A673 (cell line): ENCODE measurements around the gene VPS13C. TPM values are rescaled to one million over a fixed set of nuclear protein-coding genes. Genes with fewer than 3 reads are reported as not detected.
A peak's percentile ranks its signal among the peaks of the same experiment; 100 is the strongest.

Experiments used
- BruUV-seq: library from RNA; stranded (reverse); fragments of 400-500 nt; replicated peaks from 2 replicates; lab custom pipeline; 2021; lab: Mats Ljungman, UMichigan
- CTCF ChIA-PET: fragments of 300-600 bp; sonication (Branson Sonifier 250); formaldehyde crosslinking; loops from one replicate; lab custom pipeline; 2022; ENCODE audit warnings: antibody characterized with exemption; lab: Charles Lee
- POLR2A ChIA-PET: fragments of 300-600 bp; sonication (Branson Sonifier 250); formaldehyde crosslinking; loops from one replicate; lab custom pipeline; 2022; ENCODE audit warnings: antibody characterized with exemption; ENCODE audit not compliant: low non-redundant PET; lab: Charles Lee
- DNase-seq: peaks from one replicate; pipeline ENCODE4 v3.0.0-alpha.2; 2015; ENCODE audit warnings: low spot score
- H3K27ac ChIP-seq: fragments of 200-600 bp; sonication (generic); 2 replicates; pipeline ENCODE4 v1.5.1; 2016; ENCODE audit warnings: mixed run types, low read depth, mild to moderate bottlenecking, mixed read lengths, antibody characterized with exemption, low read length; ENCODE audit not compliant: poor library complexity, severe bottlenecking
- H3K27me3 ChIP-seq: fragments of 200-600 bp; sonication (generic); replicated peaks from 2 replicates; pipeline ENCODE4 v1.6.1; 2017; ENCODE audit warnings: mixed run types, low read depth, mild to moderate bottlenecking, mixed read lengths, antibody characterized with exemption, low read length; ENCODE audit not compliant: insufficient read depth, poor library complexity
- H3K36me3 ChIP-seq: fragments of 200-600 bp; sonication (generic); 2 replicates; pipeline ENCODE4 v1.6.1; 2016; ENCODE audit warnings: mixed run types, mild to moderate bottlenecking, mixed read lengths, antibody characterized with exemption, low read length; ENCODE audit not compliant: insufficient read depth, poor library complexity, severe bottlenecking
- H3K4me1 ChIP-seq: fragments of 200-600 bp; sonication (generic); 2 replicates; pipeline ENCODE4 v1.6.1; 2017; ENCODE audit warnings: mixed run types, mild to moderate bottlenecking, mixed read lengths, antibody characterized with exemption, low read length; ENCODE audit not compliant: insufficient read depth, poor library complexity, severe bottlenecking
- H3K4me3 ChIP-seq: fragments of 200-600 bp; sonication (generic); 2 replicates; pipeline ENCODE4 v1.5.1; 2016; ENCODE audit warnings: low read depth, mixed run types, mild to moderate bottlenecking, mixed read lengths, low read length; ENCODE audit not compliant: poor library complexity, severe bottlenecking
- H3K9me3 ChIP-seq: fragments of 200-600 bp; sonication (generic); 2 replicates; pipeline ENCODE4 v1.6.1; 2016; ENCODE audit warnings: mixed run types, low read depth, mild to moderate bottlenecking, mixed read lengths, antibody characterized with exemption, low read length; ENCODE audit not compliant: poor library complexity, severe bottlenecking
- CTCF ChIP-seq: fragments of 300-800, 200-600 bp; sonication (generic); conservative IDR thresholded peaks from 2 replicates; pipeline ENCODE4 v1.5.1; 2017; ENCODE audit warnings: low read depth, mild to moderate bottlenecking, antibody characterized with exemption, low read length, moderate library complexity, mixed read lengths
- EZH2 ChIP-seq: fragments of 200-600 bp; sonication (generic); IDR thresholded peaks from 2 replicates; pipeline ENCODE4 v1.6.1; 2017; ENCODE audit warnings: borderline replicate concordance, low read depth, mild to moderate bottlenecking, mixed read lengths, antibody characterized with exemption, low read length; ENCODE audit not compliant: poor library complexity, severe bottlenecking
- intact Hi-C: fragments of 100-400 bp; cut with micrococcal nuclease; formaldehyde crosslinking; loops from one replicate; pipeline ENCODE4 v1.10.0; 2022; ENCODE audit not compliant: unreplicated experiment
- total RNA-seq: library from RNA; stranded (reverse); gene quantifications from 2 replicates; pipeline ENCODE4 v1.2.3, GENCODE V29; 2021

VPS13C gene
- total RNA-seq, 1 experiment from 2014 or later, result 31.0 TPM

- no peaks in the 10 kb centered on the region for H3K27me3 ChIP-seq
- no peaks in the 10 kb centered on the region for H3K36me3 ChIP-seq
- no peaks in the 10 kb centered on the region for H3K9me3 ChIP-seq
- no peak for TF ChIP-seq CTCF
- TF ChIP-seq EZH2, result no peak
- BruUV-seq, result no TSS peak
- no peaks in the 10 kb centered on the region for H3K4me1 ChIP-seq
- no peak overlapping the region for H3K4me3 ChIP-seq
- intact Hi-C loops, result no loop called here
- H3K27ac ChIP-seq, result no peak overlapping the region
- no peak for DNase-seq
- ChIA-PET CTCF (no interaction called here), POLR2A (no interaction called here)
Measured at GRCh38 chr15:61906961-61907752, 153.1 kb downstream of the VPS13C start.

GRCh38 chr15:61893146-61893545, 167.1 kb downstream of the VPS13C start:
- intact Hi-C loops, result no loop called here
- Histone ChIP-seq H3K27me3 (no peaks in the 10 kb centered on the region), H3K4me3 (no peak overlapping the region), H3K27ac (no peak overlapping the region), H3K36me3 (no peaks in the 10 kb centered on the region), H3K4me1 (no peaks in the 10 kb centered on the region), H3K9me3 (peaks cover 12% of the 10 kb centered on the region)
- POLR2A ChIA-PET, result no interaction called here
- BruUV-seq, result no TSS peak
- TF ChIP-seq EZH2, result no peak
- TF ChIP-seq CTCF, result no peak
- CTCF ChIA-PET, result no interaction called here
- DNase-seq, result no peak

- peaks cover 12% of the 10 kb centered on the region for H3K9me3 ChIP-seq
- no peaks in the 10 kb centered on the region for H3K27me3 ChIP-seq
- ChIA-PET CTCF (no interaction called here), POLR2A (no interaction called here)
- H3K4me1 ChIP-seq, result no peaks in the 10 kb centered on the region
- no TSS peak for BruUV-seq
- no peak overlapping the region for H3K27ac ChIP-seq
- intact Hi-C loops, result no loop called here
- no peaks in the 10 kb centered on the region for H3K36me3 ChIP-seq
- H3K4me3 ChIP-seq, result no peak overlapping the region
- peak; percentile 38 for DNase-seq
- TF ChIP-seq EZH2, result no peak
- TF ChIP-seq CTCF, result no peak
Measured at GRCh38 chr15:61892140-61892539, 168.1 kb downstream of the VPS13C start.
